ENCODE measurements around the gene NR5A2.

Gene NR5A2

GRCh38 chr1:200072636-200073285 is 45.3 kb downstream of the NR5A2 start:
- no peak for DNase-seq (ENCODE audit: low read depth, low spot score)

GRCh38 chr1:200073286-200073637 is 45.8 kb downstream of the NR5A2 start:
- no peak for DNase-seq (ENCODE audit: low read depth, low spot score)

GRCh38 chr1:200075522-200075921 is 48.0 kb downstream of the NR5A2 start:
- DNase-seq (ENCODE audit: low read depth, low spot score), result no peak

- DNase-seq (ENCODE audit: low read depth, low spot score), result no peak
Measured at GRCh38 chr1:200075938-200076546, 48.5 kb downstream of the NR5A2 start.

- DNase-seq (ENCODE audit: low read depth, low spot score), result no peak
Measured at GRCh38 chr1:200079232-200079940, 51.9 kb downstream of the NR5A2 start.

- DNase-seq (ENCODE audit: low read depth, low spot score), result no peak
Measured at GRCh38 chr1:200081151-200081968, 53.9 kb downstream of the NR5A2 start.

GRCh38 chr1:200081969-200082245 is 54.4 kb downstream of the NR5A2 start:
- DNase-seq (ENCODE audit: low read depth, low spot score), result no peak

GRCh38 chr1:200082329-200082728 is 54.8 kb downstream of the NR5A2 start:
- DNase-seq (ENCODE audit: low read depth, low spot score), result no peak

GRCh38 chr1:200090252-200091159 is 63.0 kb downstream of the NR5A2 start:
- DNase-seq (ENCODE audit: low read depth, low spot score), result no peak

- no peak for DNase-seq (ENCODE audit: low read depth, low spot score)
Measured at GRCh38 chr1:200095057-200095577, 67.6 kb downstream of the NR5A2 start.

GRCh38 chr1:200096774-200097173 is 69.3 kb downstream of the NR5A2 start:
- DNase-seq (ENCODE audit: low read depth, low spot score), result no peak

- DNase-seq (ENCODE audit: low read depth, low spot score), result no peak
Measured at GRCh38 chr1:200099040-200099439, 71.5 kb downstream of the NR5A2 start.

GRCh38 chr1:200103966-200104583 is 76.6 kb downstream of the NR5A2 start:
- DNase-seq (ENCODE audit: low read depth, low spot score), result no peak

GRCh38 chr1:200107004-200107470 is 79.5 kb downstream of the NR5A2 start:
- no peak for DNase-seq (ENCODE audit: low read depth, low spot score)

- DNase-seq (ENCODE audit: low read depth, low spot score), result no peak
Measured at GRCh38 chr1:200108659-200109058, 81.1 kb downstream of the NR5A2 start.

- no peak for DNase-seq (ENCODE audit: low read depth, low spot score)
Measured at GRCh38 chr1:200112290-200112689, 84.8 kb downstream of the NR5A2 start.

- DNase-seq (ENCODE audit: low read depth, low spot score), result no peak
Measured at GRCh38 chr1:200115532-200115931, 88.0 kb downstream of the NR5A2 start.

GRCh38 chr1:200116324-200116723 is 88.8 kb downstream of the NR5A2 start:
- no peak for DNase-seq (ENCODE audit: low read depth, low spot score)

- no peak for DNase-seq (ENCODE audit: low read depth, low spot score)
Measured at GRCh38 chr1:200118779-200119505, 91.4 kb downstream of the NR5A2 start.

GRCh38 chr1:200121421-200121820 is 93.9 kb downstream of the NR5A2 start:
- DNase-seq (ENCODE audit: low read depth, low spot score), result no peak
